ENCODE measurements around the gene RAB36. TPM values are rescaled to one million over a fixed set of nuclear protein-coding genes. Genes with fewer than 3 reads are reported as not detected.

RAB36 gene
- total and polyA plus RNA-seq, 7 donors: 0.05 to 0.56 (median 0.23) TPM; not detected in 1

DNA sequence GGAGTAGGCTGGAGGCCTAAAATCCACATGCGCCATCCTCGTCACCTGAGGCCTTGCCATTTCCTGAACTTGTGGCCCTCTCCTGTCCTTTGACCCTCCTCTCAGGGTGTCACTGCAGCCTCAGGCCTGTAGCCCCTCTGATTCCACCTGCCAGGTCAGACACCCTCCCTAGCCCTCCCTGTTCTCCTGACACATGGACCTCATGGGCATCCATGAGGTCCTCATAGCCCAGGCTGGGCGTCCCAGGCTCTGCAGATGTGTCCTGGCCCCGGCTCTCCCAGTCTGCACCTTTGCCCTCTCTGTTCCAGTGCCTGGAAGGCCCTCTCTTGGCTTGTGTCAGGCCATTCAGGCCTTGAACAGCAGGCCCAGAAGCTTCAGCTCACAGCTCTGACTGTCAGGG is 15.8 kb downstream of the RAB36 start:
- Histone ChIP-seq H3K36me3 (ENCODE audit: insufficient read depth in 1 of 2, low read depth in 1 of 2) (no peaks in the 10 kb centered on the region), H3K4me3 (no peak overlapping the region), H3K27me3 (ENCODE audit: insufficient read depth in 3 of 3, low read length in 2 of 3) (peaks cover 0 to 9% (median 6%) of the 10 kb centered on the region in 3 donors), H3K4me1 (no peaks in the 10 kb centered on the region), H3K27ac (no peak overlapping the region), H3K9me3 (no peaks in the 10 kb centered on the region)
- DNase-seq: peak in 1 of 2 donors; percentile 3
- intact Hi-C loops (cut with DNase I): no loop called here
- 96 to 98% (median 96%) methylated on average over 4 of the region's 4 CpGs for WGBS, 3 donors
- TF ChIP-seq, protein P1, sequence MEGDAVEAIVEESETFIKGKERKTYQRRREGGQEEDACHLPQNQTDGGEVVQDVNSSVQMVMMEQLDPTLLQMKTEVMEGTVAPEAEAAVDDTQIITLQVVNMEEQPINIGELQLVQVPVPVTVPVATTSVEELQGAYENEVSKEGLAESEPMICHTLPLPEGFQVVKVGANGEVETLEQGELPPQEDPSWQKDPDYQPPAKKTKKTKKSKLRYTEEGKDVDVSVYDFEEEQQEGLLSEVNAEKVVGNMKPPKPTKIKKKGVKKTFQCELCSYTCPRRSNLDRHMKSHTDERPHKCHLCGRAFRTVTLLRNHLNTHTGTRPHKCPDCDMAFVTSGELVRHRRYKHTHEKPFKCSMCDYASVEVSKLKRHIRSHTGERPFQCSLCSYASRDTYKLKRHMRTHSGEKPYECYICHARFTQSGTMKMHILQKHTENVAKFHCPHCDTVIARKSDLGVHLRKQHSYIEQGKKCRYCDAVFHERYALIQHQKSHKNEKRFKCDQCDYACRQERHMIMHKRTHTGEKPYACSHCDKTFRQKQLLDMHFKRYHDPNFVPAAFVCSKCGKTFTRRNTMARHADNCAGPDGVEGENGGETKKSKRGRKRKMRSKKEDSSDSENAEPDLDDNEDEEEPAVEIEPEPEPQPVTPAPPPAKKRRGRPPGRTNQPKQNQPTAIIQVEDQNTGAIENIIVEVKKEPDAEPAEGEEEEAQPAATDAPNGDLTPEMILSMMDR (IDR thresholded peaks at IDR 0.05): no peak
- ATAC-seq: no peak

DNA sequence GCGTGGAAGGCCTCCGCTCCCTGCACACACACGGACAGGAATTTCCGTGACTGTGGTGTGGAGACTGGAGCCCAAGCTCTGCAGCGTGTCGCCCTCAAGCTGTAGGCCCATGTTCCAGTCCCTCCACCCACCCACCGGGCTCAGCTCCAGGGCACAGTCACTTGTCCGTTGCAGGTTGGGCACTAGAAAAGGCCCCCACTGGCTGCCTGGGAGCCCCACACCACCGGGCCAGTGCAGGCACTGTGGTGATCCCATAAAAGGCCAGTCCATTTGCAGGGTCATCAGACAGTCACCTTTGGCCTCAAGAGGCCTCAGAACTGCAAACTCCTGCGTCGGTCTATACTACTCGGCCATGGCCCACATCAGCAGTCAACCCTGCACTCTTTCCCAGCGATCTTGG is 16.3 kb downstream of the RAB36 start:
- no peaks in the 10 kb centered on the region for H3K9me3 ChIP-seq

DNA sequence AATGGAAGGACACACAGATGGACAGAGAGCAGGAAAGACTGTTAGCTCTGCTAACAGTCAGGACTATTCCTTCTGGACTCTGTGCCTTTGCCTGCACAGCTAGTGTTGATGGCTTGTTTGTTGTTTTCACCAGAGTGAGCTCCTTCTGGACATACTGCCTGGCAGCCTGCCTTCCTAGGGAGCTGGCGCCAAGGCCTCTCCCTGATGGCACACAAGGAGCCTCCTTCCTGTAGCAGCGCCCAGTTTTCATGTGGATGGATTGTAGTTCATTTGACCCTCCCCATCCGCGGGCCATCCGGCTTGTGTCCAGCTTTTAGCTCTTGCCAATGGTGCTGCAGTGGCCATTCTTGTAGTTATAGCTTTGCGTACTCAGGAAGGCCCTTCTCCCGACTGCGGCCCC is 18.4 kb downstream of the RAB36 start:
- no peak overlapping the region for H3K27ac ChIP-seq
- H3K9me3 ChIP-seq: no peaks in the 10 kb centered on the region
- peak; percentile 37 to 79 for DNase-seq
- TF ChIP-seq, protein P1 (IDR thresholded peaks at IDR 0.05): no peak
- H3K27me3 ChIP-seq (ENCODE audit: insufficient read depth in 3 of 3, low read length in 2 of 3): peaks cover 0 to 6% (median 5%) of the 10 kb centered on the region in 3 donors
- no peaks in the 10 kb centered on the region for H3K4me1 ChIP-seq
- no peaks in the 10 kb centered on the region for H3K36me3 ChIP-seq (ENCODE audit: insufficient read depth in 1 of 2, low read depth in 1 of 2)
- H3K4me3 ChIP-seq: no peak overlapping the region
- intact Hi-C loops (cut with DNase I): no loop called here
- peak in 1 of 4 donors; percentile 21 for ATAC-seq
- 29 to 53% (median 34%) methylated on average over 8 of the region's 8 CpGs for WGBS, 3 donors

More for the DNA sequence above, 16.3 kb downstream of the RAB36 start:
- Histone ChIP-seq H3K36me3 (ENCODE audit: insufficient read depth in 1 of 2, low read depth in 1 of 2) (no peaks in the 10 kb centered on the region), H3K4me1 (no peaks in the 10 kb centered on the region), H3K4me3 (no peak overlapping the region), H3K27ac (no peak overlapping the region), H3K27me3 (ENCODE audit: insufficient read depth in 3 of 3, low read length in 2 of 3) (peaks cover 0 to 9% (median 6%) of the 10 kb centered on the region in 3 donors)
- TF ChIP-seq, protein P1 (IDR thresholded peaks at IDR 0.05): no peak
- intact Hi-C loops (cut with DNase I): no loop called here
- DNase-seq (peak in 1 of 2 donors; percentile 0), ATAC-seq (no peak)
- WGBS, 3 donors: 84 to 93% (median 90%) methylated on average over 13 of the region's 13 CpGs

DNA sequence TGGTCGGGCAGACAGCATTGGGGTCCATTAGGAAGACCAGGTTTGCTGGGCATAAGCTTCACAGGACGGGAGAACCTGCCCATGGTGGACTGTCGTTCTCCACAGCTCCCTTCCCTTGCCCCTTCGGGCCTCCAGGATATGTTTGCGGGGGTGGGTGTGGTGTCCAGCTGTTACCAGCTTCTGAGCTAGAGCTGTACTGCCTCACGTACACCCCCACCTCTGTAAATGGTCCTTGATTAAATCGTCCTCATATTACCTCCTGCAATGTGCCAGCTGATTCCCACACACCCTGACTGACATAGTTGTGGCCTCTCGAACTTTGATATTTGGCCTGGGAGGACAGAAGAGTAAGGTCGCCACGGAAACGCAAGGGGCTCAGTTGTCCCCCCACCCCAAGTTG is 18.8 kb downstream of the RAB36 start:
- Histone ChIP-seq H3K27ac (no peak overlapping the region), H3K36me3 (ENCODE audit: insufficient read depth in 1 of 2, low read depth in 1 of 2) (no peaks in the 10 kb centered on the region), H3K4me3 (no peak overlapping the region), H3K9me3 (no peaks in the 10 kb centered on the region), H3K27me3 (ENCODE audit: insufficient read depth in 3 of 3, low read length in 2 of 3) (peaks cover 0 to 6% (median 5%) of the 10 kb centered on the region in 3 donors), H3K4me1 (no peaks in the 10 kb centered on the region)
- ATAC-seq (no peak), DNase-seq (no peak)
- intact Hi-C loops (cut with DNase I): no loop called here
- TF ChIP-seq, protein P1 (IDR thresholded peaks at IDR 0.05): no peak
- 56 to 63% (median 60%) methylated on average over 11 of the region's 11 CpGs for WGBS, 3 donors

Measured in psoas muscle (tissue), 8 donors.